ENCODE data around the gene CUL4A. TPM values are rescaled to one million over a fixed set of nuclear protein-coding genes. Genes with fewer than 3 reads are reported as not detected.

Gene CUL4A
- total and polyA plus RNA-seq, 2 experiments from 2014 or later, result 67.3 to 197 TPM

- H3K9me3 ChIP-seq (ENCODE audit: low read depth), result no peaks in the 10 kb centered on the region
- H3K79me2 ChIP-seq (ENCODE audit: insufficient read depth), result no peaks in the 10 kb centered on the region
- H3K27ac ChIP-seq, result no peak overlapping the region
- H4K20me1 ChIP-seq (ENCODE audit: insufficient read depth), result no peaks in the 10 kb centered on the region
- no peaks in the 10 kb centered on the region for H3K27me3 ChIP-seq (replicated peaks; ENCODE audit: insufficient read depth)
- H3K4me1 ChIP-seq (ENCODE audit: insufficient read depth), result peaks cover 16% of the 10 kb centered on the region
- TF ChIP-seq EZH2phosphoT487 (IDR thresholded peaks at IDR 0.05; ENCODE audit: insufficient read depth, low read depth) (no peak), EZH2 (IDR thresholded peaks at IDR 0.05; ENCODE audit: insufficient read depth, poor library complexity, severe bottlenecking) (no peak)
- in situ Hi-C loops (cut with MboI), result no loop called here
- 92 to 96% methylated on average over 10 of the region's 10 CpGs for WGBS, 2 experiments (ENCODE audit: low coverage in 1 of 2, low lambda C conversion rate in 2 of 2, missing lambda C conversion rate in 2 of 2)
- H3K36me3 ChIP-seq (ENCODE audit: low read depth), result no peaks in the 10 kb centered on the region
- H3K4me3 ChIP-seq, result no peak overlapping the region
- H3K9me2 ChIP-seq (ENCODE audit: insufficient read depth), result no peaks in the 10 kb centered on the region
- no peak for DNase-seq
- no peak overlapping the region for H3K4me2 ChIP-seq (ENCODE audit: unreplicated experiment)
- no peak overlapping the region for H3K9ac ChIP-seq
- H2AFZ ChIP-seq, result no peak overlapping the region
- H3F3A ChIP-seq (ENCODE audit: insufficient read depth), result peaks cover 15% of the 10 kb centered on the region; the same call in 1 of the 2 replicates
Observed at GRCh38 chr13:113272701-113273181, 63.3 kb downstream of the CUL4A start.

- H3K4me3 ChIP-seq, result no peak overlapping the region
- no peaks in the 10 kb centered on the region for H3K9me3 ChIP-seq (ENCODE audit: low read depth)
- H2AFZ ChIP-seq, result no peak overlapping the region
- WGBS, 2 experiments (ENCODE audit: low coverage in 1 of 2, low lambda C conversion rate in 2 of 2, missing lambda C conversion rate in 2 of 2), result 81 to 82% methylated on average over 6 of the region's 6 CpGs
- no peak overlapping the region for H3K4me2 ChIP-seq (ENCODE audit: unreplicated experiment)
- H3K27ac ChIP-seq, result no peak overlapping the region
- H3K27me3 ChIP-seq (replicated peaks; ENCODE audit: insufficient read depth), result no peaks in the 10 kb centered on the region
- no peaks in the 10 kb centered on the region for H3K79me2 ChIP-seq (ENCODE audit: insufficient read depth)
- H3K9ac ChIP-seq, result no peak overlapping the region
- no peak for DNase-seq
- peaks cover 15% of the 10 kb centered on the region; the same call in 1 of the 2 replicates for H3F3A ChIP-seq (ENCODE audit: insufficient read depth)
- H3K4me1 ChIP-seq (ENCODE audit: insufficient read depth), result peaks cover 16% of the 10 kb centered on the region
- in situ Hi-C loops (cut with MboI), result no loop called here
- no peaks in the 10 kb centered on the region for H4K20me1 ChIP-seq (ENCODE audit: insufficient read depth)
- no peak for TF ChIP-seq EZH2 (IDR thresholded peaks at IDR 0.05; ENCODE audit: insufficient read depth, poor library complexity, severe bottlenecking)
- no peak for TF ChIP-seq EZH2phosphoT487 (IDR thresholded peaks at IDR 0.05; ENCODE audit: insufficient read depth, low read depth)
- no peaks in the 10 kb centered on the region for H3K9me2 ChIP-seq (ENCODE audit: insufficient read depth)
- H3K36me3 ChIP-seq (ENCODE audit: low read depth), result no peaks in the 10 kb centered on the region
Observed at GRCh38 chr13:113273321-113273720, 63.9 kb downstream of the CUL4A start.

DNA sequence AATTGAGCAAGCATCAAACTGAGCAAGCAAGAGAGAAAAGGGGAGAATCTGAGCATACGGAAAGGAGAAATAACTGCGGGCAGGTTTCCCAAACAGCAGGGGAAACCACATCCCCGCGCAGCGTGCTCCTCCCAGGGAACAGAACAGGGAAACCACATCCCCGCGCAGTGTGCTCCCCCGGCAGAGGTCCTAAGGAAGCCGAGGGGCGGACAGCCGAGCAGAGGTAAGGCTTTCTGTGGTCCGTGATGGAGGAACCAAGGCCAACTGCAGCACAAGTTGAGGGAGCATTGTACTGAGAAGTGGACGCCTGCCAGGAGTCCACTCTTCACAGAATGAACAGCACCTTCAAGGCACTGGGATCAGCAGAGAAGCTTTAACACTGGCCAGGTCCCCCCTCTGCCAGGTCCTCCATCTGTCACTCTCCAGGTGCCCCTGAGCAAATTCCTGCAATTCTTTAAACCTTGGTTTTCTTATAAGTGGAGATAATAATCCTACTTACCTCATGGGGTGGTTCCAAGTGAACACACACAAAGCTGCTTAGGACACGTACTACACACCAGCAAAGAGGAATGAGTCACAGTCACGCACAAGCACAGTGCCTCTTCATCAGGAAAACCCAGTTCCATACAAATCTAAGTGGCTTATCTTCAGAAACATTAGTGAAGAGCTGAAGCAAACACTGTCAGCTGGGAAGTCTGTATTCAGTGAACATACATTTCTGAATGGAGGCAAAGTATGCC, 64.6 kb downstream of the CUL4A start:
- no peak for TF ChIP-seq EZH2 (IDR thresholded peaks at IDR 0.05; ENCODE audit: insufficient read depth, poor library complexity, severe bottlenecking)
- no peak for TF ChIP-seq EZH2phosphoT487 (IDR thresholded peaks at IDR 0.05; ENCODE audit: insufficient read depth, low read depth)
- H3K4me2 ChIP-seq (ENCODE audit: unreplicated experiment), result no peak overlapping the region
- peaks cover 15% of the 10 kb centered on the region; the same call in 1 of the 2 replicates for H3F3A ChIP-seq (ENCODE audit: insufficient read depth)
- H3K27ac ChIP-seq, result peak overlapping the region; percentile 56
- no peaks in the 10 kb centered on the region for H4K20me1 ChIP-seq (ENCODE audit: insufficient read depth)
- H3K9ac ChIP-seq, result peak overlapping the region; percentile 16; the same call in 1 of the 2 replicates
- H3K36me3 ChIP-seq (ENCODE audit: low read depth), result no peaks in the 10 kb centered on the region
- DNase-seq, result peak; percentile 88
- peaks cover 16% of the 10 kb centered on the region for H3K4me1 ChIP-seq (ENCODE audit: insufficient read depth)
- WGBS, 2 experiments (ENCODE audit: low coverage in 1 of 2, low lambda C conversion rate in 2 of 2, missing lambda C conversion rate in 2 of 2), result 78 to 80% methylated on average over 15 of the region's 15 CpGs
- H3K79me2 ChIP-seq (ENCODE audit: insufficient read depth), result no peaks in the 10 kb centered on the region
- H2AFZ ChIP-seq, result 0 out of 2 replicates have a peak overlapping the region, but pooled peaks have one; percentile 4
- no peak overlapping the region for H3K4me3 ChIP-seq
- no peaks in the 10 kb centered on the region for H3K9me3 ChIP-seq (ENCODE audit: low read depth)
- H3K9me2 ChIP-seq (ENCODE audit: insufficient read depth), result no peaks in the 10 kb centered on the region
- in situ Hi-C loops (cut with MboI), result no loop called here
- no peaks in the 10 kb centered on the region for H3K27me3 ChIP-seq (replicated peaks; ENCODE audit: insufficient read depth)

DNA sequence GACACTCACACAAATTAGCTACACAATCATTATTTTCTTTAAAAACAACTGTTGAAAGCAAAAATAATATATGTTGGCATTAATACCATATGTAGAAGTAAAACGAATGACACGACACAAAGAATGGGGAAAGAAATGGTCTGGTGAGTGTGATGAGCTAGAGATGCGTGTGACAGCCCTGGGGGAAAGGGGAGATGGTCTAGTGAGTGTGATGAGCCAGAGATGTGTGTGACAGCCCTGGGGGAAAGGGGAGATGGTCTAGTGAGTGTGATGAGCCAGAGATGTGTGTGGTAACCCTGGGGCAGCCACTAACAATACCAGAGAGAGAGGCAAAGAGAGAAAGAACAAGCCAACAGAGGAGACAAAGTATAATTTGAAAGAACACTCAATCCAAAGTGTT, 65.3 kb downstream of the CUL4A start:
- in situ Hi-C loops (cut with MboI), result no loop called here
- Histone ChIP-seq H3K9me3 (ENCODE audit: low read depth) (no peaks in the 10 kb centered on the region), H3K9me2 (ENCODE audit: insufficient read depth) (no peaks in the 10 kb centered on the region), H3K4me2 (ENCODE audit: unreplicated experiment) (no peak overlapping the region), H3K79me2 (ENCODE audit: insufficient read depth) (no peaks in the 10 kb centered on the region), H2AFZ (no peak overlapping the region), H3K27me3 (replicated peaks; ENCODE audit: insufficient read depth) (no peaks in the 10 kb centered on the region), H3K4me3 (no peak overlapping the region), H3K4me1 (ENCODE audit: insufficient read depth) (peaks cover 16% of the 10 kb centered on the region), H3K9ac (peak overlapping the region; percentile 16; the same call in 1 of the 2 replicates), H3K27ac (peak overlapping the region; percentile 56), H3K36me3 (ENCODE audit: low read depth) (no peaks in the 10 kb centered on the region), H3F3A (ENCODE audit: insufficient read depth) (peaks cover 15% of the 10 kb centered on the region; the same call in 1 of the 2 replicates), H4K20me1 (ENCODE audit: insufficient read depth) (no peaks in the 10 kb centered on the region)
- 58 to 68% methylated on average over 3 of the region's 3 CpGs for WGBS, 2 experiments (ENCODE audit: low coverage in 1 of 2, low lambda C conversion rate in 2 of 2, missing lambda C conversion rate in 2 of 2)
- TF ChIP-seq EZH2 (IDR thresholded peaks at IDR 0.05; ENCODE audit: insufficient read depth, poor library complexity, severe bottlenecking), result no peak
- no peak for TF ChIP-seq EZH2phosphoT487 (IDR thresholded peaks at IDR 0.05; ENCODE audit: insufficient read depth, low read depth)
- no peak for DNase-seq
